ENCODE data around the gene GABARAP.

GABARAP gene

DNA sequence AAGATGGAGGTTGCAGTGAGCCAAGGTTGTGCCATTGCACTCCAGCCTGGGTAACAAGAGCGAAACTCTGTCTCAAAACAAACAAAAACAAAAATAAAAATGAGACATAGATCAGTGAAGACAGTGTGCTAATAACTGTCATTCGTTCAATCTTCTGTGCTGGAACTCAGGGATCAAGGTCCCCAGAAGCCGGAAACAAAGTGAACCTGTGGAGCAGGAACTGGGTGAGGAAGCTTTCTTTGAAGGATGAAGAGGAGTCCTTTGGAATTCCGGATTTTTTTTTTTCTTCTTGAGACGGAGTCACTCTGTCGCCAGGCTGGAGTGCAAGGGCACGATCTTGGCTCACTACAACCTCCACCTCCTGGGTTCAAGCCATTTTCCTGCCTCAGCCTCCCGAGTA, 37.2 kb upstream of the GABARAP start:
- ChIA-PET POLR2A (no interaction called here), CTCF (interaction anchor here (0.8 to 2.8 kb wide), 6 partner anchors 13 to 408 kb away, joined by 3 to 7 read pairs (median 4); partner anchors contain the start of genes ACAP1, TP53 and WRAP53)
- TF ChIP-seq, protein P1, sequence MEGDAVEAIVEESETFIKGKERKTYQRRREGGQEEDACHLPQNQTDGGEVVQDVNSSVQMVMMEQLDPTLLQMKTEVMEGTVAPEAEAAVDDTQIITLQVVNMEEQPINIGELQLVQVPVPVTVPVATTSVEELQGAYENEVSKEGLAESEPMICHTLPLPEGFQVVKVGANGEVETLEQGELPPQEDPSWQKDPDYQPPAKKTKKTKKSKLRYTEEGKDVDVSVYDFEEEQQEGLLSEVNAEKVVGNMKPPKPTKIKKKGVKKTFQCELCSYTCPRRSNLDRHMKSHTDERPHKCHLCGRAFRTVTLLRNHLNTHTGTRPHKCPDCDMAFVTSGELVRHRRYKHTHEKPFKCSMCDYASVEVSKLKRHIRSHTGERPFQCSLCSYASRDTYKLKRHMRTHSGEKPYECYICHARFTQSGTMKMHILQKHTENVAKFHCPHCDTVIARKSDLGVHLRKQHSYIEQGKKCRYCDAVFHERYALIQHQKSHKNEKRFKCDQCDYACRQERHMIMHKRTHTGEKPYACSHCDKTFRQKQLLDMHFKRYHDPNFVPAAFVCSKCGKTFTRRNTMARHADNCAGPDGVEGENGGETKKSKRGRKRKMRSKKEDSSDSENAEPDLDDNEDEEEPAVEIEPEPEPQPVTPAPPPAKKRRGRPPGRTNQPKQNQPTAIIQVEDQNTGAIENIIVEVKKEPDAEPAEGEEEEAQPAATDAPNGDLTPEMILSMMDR (IDR thresholded peaks at IDR 0.05; ENCODE audit: control extremely low read depth, extremely low read depth, low read depth, missing control alignments): no peak
- no peak for DNase-seq (ENCODE audit: extremely low spot score)

DNA sequence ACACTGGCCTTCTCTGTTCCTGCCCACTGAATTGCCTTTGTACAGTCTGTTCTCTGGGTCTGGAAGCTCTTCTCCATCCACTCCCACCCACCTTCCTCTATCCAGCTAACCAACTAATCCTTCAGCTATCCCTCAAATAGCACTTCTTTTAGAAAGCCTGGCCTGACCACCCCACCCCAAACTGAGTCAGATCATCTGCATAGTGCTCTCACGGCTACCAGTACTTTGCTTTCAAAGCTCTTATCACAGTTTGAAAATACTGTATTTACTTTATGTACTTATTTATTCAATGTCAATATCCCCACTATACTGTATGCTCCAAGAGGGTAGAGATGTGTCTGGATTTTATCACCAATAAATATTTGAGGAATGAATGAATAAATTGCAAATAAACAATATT, 24.5 kb upstream of the GABARAP start:
- TF ChIP-seq, protein P1 (IDR thresholded peaks at IDR 0.05; ENCODE audit: control extremely low read depth, extremely low read depth, low read depth, missing control alignments): no peak
- ChIA-PET CTCF (interaction anchor here (1.4 to 2.2 kb wide), 2 partner anchors 14 to 30 kb away, joined by 8 to 11 read pairs; no protein-coding TSS in a partner anchor), POLR2A (no interaction called here)
- DNase-seq (ENCODE audit: extremely low spot score): no peak

DNA sequence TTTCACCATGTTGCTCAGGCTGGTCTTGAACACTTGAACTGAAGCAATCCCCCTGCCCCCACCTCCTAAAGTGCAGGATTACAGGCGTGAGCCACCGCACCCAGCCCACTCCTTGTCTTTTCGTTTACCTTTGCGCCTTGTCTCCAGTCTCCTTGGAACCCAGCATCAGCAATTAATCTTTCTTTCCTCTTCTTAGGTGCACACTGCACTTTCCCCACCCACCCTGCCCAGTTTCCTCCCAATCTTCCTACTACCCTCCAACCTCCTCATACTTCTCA, 21.5 kb upstream of the GABARAP start:
- POLR2A ChIA-PET: no interaction called here
- no peak for DNase-seq (ENCODE audit: extremely low spot score)
- CTCF ChIA-PET: interaction anchor here (2.3 kb wide), 1 partner anchor 32 kb away, joined by 9 read pairs; no protein-coding TSS in a partner anchor

DNA sequence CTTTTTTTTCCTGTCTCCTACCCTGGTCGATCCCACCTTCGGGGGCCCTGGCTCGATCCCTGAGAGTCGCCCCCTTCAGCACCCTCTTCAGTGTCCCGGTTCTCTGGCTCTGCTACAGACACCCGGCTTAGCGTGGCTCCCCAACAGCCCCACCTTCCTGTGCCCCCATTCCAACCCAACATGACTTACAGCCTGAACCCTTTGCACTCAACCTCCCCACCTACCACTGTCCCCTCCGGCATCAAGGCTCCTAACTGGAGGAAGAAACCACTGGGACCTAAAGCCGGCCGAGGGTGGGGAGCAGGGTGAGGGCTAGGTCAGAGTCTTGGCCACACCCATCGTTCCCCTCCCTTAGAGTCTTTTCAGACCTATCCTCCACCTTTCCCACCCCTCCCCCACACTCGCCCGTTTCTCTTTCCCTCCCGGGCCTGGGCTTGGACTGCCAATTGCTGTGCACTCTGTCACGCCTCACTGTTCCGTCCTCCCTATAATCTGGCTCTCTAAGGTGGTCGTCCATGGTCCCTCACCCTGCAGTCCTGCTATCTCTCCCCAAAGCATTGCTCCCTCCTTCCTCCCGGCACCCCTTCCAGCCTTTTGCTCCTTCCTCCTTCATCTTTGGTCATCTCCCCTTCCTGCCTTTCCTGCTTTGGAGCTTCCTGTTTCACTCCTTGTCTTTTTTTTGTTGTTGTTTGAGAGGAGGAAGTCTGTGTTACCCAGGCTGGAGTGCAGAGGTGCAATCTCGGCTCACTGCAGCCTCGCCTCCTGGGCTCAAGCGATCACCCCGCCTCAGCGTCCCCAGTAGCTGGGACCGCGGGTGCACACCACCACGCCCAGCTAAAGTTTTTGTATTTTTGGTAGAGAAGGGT, 20.9 kb upstream of the GABARAP start:
- CTCF ChIA-PET: interaction anchor here (2.3 kb wide), 1 partner anchor 33 kb away, joined by 9 read pairs; no protein-coding TSS in a partner anchor
- POLR2A ChIA-PET: no interaction called here
- DNase-seq (ENCODE audit: extremely low spot score): peak; percentile 38
- TF ChIP-seq, protein P1 (IDR thresholded peaks at IDR 0.05; ENCODE audit: control extremely low read depth, extremely low read depth, low read depth, missing control alignments): no peak

More for the DNA sequence above, 21.5 kb upstream of the GABARAP start:
- TF ChIP-seq, protein P1 (IDR thresholded peaks at IDR 0.05; ENCODE audit: control extremely low read depth, extremely low read depth, low read depth, missing control alignments): no peak

DNA sequence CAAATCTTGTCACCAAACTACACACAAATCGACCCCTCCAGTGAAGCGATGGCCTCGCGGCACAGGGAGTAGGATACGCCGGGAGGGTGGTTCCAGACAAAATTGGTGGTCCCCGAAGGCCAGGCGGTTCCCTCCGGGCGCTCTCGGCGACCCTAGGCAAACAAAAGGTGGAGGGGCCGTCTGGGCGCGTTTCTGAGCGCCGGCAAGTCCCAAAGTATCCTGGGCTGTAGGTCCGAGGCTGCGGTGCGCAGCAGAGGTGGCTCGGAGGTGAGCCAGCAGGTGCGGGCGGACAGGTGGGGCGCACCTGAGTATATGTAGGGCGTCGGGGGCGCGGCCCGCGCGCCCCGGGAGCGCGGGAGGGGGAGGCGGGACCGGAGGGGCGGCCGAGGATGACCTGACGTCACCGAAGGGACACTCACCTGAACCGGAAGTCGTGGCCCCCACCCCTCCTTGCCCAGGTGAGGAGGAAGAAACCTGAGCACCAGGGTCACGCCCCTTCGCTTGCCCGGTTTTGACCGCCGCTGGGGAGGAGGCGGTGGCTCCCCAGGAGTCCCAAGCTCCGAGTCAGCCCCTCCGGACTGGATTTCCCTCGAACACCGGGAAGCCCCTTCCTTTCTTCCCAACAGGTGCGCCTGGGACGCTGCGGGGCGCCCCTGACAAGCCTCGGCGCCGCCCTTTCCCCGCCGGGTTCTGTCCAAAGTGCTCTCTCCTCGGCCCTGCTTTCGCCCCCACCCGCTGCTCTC, 20.1 kb upstream of the GABARAP start, which contains the start of gene CLDN7:
Gene CLDN7, minus strand, starts transcription at position 287 of the 743 bp plus-strand sequence. CDS start 435 bp downstream, outside the sequence.
- no peak for DNase-seq (ENCODE audit: extremely low spot score)
- TF ChIP-seq, protein P1 (IDR thresholded peaks at IDR 0.05; ENCODE audit: control extremely low read depth, extremely low read depth, low read depth, missing control alignments): no peak
- ChIA-PET CTCF (interaction anchor here (1.6 kb wide), 1 partner anchor 34 kb away, joined by 6 read pairs; no protein-coding TSS in a partner anchor), POLR2A (no interaction called here)
